ENCODE results near the gene MRAS.
"Not testable (repeated sequence)": the region's sequence is repeated elsewhere in the genome, so short reads cannot be mapped to it uniquely, and the experiment has no call there.

MRAS gene

GRCh38 chr3:138450181-138450580 is 101.8 kb downstream of the MRAS start:
- in situ Hi-C loops (cut with HindIII; ENCODE audit: low sequenced_read_pairs): no loop called here

GRCh38 chr3:138450704-138451424 is 102.5 kb downstream of the MRAS start:
- no peak for DNase-seq (ENCODE audit: low read depth, low spot score)
- H3K4me3 ChIP-seq (ENCODE audit: low read depth, low read length): no peak overlapping the region
- TF ChIP-seq, protein P1, sequence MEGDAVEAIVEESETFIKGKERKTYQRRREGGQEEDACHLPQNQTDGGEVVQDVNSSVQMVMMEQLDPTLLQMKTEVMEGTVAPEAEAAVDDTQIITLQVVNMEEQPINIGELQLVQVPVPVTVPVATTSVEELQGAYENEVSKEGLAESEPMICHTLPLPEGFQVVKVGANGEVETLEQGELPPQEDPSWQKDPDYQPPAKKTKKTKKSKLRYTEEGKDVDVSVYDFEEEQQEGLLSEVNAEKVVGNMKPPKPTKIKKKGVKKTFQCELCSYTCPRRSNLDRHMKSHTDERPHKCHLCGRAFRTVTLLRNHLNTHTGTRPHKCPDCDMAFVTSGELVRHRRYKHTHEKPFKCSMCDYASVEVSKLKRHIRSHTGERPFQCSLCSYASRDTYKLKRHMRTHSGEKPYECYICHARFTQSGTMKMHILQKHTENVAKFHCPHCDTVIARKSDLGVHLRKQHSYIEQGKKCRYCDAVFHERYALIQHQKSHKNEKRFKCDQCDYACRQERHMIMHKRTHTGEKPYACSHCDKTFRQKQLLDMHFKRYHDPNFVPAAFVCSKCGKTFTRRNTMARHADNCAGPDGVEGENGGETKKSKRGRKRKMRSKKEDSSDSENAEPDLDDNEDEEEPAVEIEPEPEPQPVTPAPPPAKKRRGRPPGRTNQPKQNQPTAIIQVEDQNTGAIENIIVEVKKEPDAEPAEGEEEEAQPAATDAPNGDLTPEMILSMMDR (IDR thresholded peaks at IDR 0.05; ENCODE audit: low read depth, low read length): no peak
- in situ Hi-C loops (cut with HindIII; ENCODE audit: low sequenced_read_pairs): no loop called here

More at GRCh38 chr3:138450181-138450580, 101.8 kb downstream of the MRAS start:
- TF ChIP-seq, protein P1 (IDR thresholded peaks at IDR 0.05; ENCODE audit: low read depth, low read length): no peak
- H3K4me3 ChIP-seq (ENCODE audit: low read depth, low read length): no peak overlapping the region
- no peak for DNase-seq (ENCODE audit: low read depth, low spot score)

- no peak overlapping the region for H3K4me3 ChIP-seq (ENCODE audit: low read depth, low read length)
- no peak for DNase-seq (ENCODE audit: low read depth, low spot score)
- TF ChIP-seq, protein P1 (IDR thresholded peaks at IDR 0.05; ENCODE audit: low read depth, low read length): no peak
- in situ Hi-C loops (cut with HindIII; ENCODE audit: low sequenced_read_pairs): no loop called here
These were observed 103.3 kb downstream of the MRAS start for GRCh38 chr3:138451595-138452162.

- TF ChIP-seq, protein P1 (IDR thresholded peaks at IDR 0.05; ENCODE audit: low read depth, low read length): no peak
- DNase-seq (ENCODE audit: low read depth, low spot score): no peak
- no peak overlapping the region for H3K4me3 ChIP-seq (ENCODE audit: low read depth, low read length)
- in situ Hi-C loops (cut with HindIII; ENCODE audit: low sequenced_read_pairs): no loop called here
These were observed 104.1 kb downstream of the MRAS start for GRCh38 chr3:138452436-138452835.

DNA sequence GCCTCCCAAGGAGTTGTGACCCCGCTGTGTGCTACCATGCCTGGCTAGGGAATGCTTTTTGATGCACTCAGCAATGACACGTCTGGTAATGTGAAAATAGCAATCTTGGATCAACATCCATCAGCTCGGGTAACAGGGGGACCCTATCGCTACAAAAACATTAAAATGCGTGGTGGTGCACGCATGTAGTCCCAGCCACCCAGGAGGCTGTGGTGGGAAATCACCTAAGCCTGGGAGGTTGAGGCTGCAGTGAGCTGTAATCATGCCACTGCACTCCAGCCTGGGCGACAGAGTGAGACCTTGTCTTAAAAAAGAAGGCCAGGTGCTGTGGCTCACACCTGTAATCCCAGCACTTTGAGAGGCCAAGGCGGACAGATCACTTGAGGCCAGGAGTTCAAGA is 105.6 kb downstream of the MRAS start:
- DNase-seq (ENCODE audit: low read depth, low spot score); in situ Hi-C loops (cut with HindIII; ENCODE audit: low sequenced_read_pairs); H3K4me3 ChIP-seq (ENCODE audit: low read depth, low read length): not testable (repeated sequence)

Data from astrocyte of the spinal cord (primary cell).